HG03025 (cell line): ENCODE measurements around the gene OTOF.

ENCODE experiments used
- ATAC-seq: cut with Tn5 transposase; IDR thresholded peaks from one replicate; pipeline ENCODE4 v1.9.1; 2021; ENCODE audit warnings: mild to moderate bottlenecking, moderate library complexity; ENCODE audit not compliant: unreplicated experiment, low FRiP score

The OTOF gene

DNA sequence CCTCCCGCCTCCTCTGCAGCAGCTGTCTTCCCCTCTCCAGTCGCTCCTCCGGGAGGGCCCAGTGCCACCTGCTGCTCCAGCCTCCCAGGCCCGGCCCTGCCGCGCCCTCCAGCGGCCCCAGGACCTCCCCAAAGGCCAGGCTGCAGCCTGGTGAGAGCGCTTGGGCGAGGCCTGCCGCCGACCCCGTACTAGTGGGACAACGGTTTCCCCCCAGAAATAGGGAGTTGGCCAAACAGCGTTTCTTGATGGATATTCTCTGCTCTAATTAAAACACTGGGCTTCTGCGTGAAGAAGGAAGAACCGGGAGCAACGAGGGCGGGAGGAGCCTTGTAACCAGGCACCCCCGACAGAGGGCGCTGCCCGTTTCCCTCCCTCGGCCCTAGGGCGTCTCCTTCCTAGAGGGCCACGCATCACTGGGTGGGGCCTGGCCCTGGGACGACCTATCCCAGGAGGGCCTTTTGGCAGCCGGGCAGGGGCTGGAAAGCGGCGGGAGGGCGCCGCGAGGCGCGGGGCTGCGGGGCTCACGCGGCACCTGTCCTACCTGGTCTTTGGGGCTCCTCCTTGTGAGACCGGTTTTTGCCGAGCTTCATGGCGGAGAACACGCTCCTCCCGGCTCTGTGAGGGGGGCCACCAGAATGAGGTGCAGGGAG lies 25.4 kb upstream of the OTOF start:
- no peak for ATAC-seq

- ATAC-seq: no peak
These were observed 22.5 kb upstream of the OTOF start for GRCh38 chr2:26500406-26500805.

DNA sequence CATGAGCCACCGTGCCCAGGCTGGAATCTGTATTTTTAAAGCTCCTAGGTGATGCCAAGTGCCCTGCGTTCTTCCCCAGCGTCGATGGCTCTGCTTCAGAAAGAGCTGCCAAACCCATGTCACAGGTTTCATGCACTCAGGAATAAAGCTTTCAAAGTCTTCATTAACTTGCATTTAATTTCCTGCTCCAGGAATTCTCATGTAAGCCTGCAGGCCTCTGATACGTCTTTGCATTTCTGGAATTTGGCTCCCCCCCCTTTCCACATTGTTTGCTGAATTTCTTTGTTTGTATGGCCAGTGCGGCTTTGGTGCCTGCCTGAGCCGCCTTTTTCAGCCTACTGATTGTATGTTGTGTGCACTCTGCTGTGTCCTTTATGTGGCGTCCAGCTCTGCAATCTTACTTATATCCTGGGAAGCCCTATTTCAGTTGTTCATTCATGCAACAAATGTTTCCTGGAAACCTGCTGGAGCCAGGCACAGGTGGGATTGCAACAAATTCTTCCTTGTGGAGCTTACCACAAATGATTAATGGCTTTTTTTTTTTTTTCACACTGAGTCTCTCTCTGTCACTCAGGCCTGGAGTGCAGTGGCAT lies 17.9 kb upstream of the OTOF start:
- no peak for ATAC-seq

DNA sequence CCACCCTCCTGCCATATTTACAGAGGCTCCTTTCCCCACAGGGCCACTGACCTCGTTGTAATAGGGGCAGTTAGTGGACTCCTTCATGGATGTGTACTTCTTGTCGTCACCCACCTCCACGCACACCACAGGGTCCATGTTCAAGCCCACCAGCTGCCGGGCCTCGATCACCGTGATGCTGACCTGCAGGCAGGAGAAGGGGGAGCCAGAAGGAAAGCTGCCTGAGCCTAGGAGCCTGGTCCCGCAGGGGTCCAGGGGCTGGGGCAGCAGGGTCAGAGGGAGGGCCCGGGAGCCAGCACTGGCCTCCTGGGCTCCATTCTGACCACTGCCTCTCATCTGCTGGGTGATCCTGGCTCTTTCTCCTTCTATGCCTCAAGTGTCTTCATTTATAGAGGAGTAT lies 17.0 kb upstream of the OTOF start:
- no peak for ATAC-seq

DNA sequence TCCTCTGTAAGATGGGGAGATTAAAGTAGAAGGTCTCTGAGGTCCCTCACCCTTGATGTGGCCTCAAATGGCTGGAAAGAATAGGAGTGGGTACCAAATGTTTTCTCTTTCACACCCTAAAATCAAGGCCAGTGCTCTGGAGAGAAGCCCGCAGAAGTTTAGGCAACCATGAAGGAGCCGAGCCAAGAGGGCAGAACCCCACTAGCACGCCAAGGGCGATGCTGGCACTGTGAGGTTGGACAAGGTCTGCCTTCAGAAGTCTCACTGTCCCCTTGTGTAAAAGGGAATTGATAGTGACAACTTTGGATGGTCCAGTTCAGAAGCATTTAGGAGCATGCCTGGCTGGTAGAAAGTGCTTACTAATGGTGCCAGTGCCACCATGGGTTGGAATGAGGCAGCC lies 16.3 kb upstream of the OTOF start:
- no peak for ATAC-seq

- no peak for ATAC-seq
These were observed 15.6 kb upstream of the OTOF start for GRCh38 chr2:26493566-26493965.

GRCh38 chr2:26492749-26493515 lies 15.0 kb upstream of the OTOF start:
- no peak for ATAC-seq

DNA sequence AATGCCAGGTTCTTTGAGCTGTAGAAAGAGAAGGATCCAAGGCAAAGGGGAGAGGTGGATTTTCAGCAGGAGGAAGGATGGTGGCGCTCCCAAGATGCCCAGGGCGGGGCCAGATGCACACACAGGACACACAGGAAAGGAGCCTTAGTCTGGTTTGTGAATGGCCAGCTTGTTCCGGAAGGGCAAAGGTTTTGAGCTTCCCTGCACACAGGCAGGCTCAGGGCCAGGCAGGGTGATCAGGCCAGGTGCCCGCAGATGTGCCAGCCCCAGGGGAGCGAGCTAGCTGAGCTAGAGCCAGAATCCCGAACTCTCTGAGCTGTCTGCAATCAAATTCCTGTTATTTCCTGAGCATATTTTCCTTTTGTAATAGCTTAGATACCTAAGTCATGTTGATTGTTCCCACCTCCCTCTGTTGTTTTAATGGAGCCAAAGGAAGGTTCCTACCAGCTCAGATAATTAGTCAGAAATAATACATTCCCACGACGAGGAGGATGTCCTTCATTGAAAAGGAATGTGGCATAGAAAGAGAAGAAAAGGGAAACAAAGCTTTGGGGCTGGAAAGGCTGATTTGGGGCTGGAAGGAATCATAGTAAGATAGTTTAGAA lies 13.7 kb upstream of the OTOF start:
- ATAC-seq: no peak

DNA sequence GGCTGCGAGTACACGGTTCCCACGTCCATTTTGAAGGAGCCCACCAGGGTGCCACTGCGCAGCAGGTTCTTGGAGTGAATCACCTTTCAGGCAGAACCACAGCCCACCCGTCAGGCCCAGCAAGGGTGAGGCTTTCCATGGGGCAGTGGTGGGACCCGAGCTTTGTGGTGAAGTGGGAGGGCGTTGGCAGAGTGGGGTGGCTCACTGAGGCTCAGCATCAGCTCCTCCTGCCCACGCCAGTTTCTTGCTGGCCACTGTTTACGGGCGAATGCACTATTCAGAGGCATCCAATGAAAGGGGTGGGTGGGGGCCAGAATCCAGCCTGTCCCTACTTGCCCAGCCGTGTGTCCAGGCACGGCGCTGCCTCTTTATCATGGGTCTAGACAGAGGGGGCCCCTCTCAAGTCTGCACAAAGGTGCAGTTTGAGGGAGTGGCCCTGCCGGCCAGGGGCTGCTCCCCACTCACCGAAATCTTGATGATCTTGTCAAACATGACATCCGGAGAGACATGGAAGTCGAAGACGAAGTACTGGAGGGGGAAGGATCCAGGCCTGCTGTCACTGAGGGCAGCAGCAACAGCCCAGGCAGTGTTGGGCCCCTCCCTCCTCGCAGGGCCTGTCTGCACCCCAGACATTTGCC lies 11.4 kb upstream of the OTOF start:
- no peak for ATAC-seq

- no peak for ATAC-seq
These were observed 10.7 kb upstream of the OTOF start for GRCh38 chr2:26488463-26489212.

- ATAC-seq: no peak
These were observed 9.3 kb upstream of the OTOF start for GRCh38 chr2:26487192-26487591.

- ATAC-seq: no peak
These were observed 8.9 kb upstream of the OTOF start for GRCh38 chr2:26486789-26487188.

DNA sequence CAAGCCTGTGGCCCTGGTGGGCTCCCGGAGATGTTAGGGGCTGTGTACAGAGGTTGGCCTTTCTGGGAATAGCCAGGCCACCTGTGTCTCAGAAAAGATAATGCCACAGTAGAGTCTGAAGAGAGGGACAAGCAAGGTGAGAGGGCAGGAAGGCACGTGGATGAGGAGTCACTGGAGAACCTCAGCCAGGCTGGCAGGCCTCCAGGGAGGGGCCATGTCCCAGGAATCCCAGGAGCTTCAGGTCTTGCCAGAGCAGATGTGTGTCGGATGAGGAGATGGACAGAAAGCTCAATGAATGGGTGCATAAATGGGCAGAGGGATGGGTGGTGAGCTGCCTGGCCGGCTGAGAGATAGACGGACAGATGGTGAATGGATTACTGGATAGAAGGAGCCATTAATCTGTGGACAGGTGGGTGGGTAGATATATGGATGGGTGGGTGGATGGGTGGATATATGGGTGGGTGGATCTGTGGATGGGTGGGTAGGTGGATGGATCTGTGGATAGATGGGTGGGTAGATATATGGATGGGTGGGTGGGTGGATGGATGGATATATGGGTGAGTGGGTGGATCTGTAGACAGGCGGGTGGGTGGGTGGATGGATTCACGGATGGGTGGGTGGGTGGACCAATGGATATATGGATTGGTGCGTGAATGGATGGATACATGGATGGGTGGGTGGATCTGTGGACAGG lies 7.9 kb upstream of the OTOF start:
- no peak for ATAC-seq

DNA sequence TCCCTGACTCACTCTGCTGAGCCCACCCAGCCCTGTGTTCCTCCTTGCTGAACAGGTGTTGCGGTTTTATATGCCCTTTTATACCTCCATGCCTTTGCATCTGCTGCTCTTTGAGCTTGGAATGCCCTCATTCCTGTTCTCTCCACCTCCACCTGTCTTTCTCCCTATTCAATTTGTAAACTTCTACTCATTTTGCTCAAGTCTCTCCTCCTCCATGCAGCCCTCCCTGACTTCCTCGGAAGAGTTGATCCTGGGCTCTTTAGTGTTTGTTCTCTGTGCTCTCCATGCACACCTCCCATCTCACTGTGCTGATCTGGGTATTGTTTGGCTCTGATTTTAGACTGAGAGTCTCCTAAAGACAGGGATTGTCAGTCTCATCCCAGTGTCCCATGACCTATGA lies 7.2 kb upstream of the OTOF start:
- no peak for ATAC-seq

DNA sequence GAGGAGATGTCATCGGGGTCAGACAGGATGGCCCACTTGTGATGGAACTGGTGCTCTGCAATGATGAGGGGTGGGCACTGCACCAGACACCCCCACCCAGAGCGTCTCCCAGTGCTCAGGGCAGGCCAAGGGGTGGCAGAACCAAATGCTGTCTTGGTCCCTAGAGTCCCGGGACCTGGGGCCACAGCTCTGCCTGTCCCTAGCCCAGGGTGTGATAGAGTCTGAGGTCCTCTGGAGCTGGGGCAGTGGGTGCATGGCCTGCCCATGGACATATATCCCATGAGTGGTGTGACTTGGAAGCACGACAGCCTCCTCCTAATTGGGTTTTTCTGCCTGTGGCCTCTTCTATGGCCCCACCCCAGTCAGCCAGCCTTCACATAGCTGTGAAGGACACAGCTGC lies 6.7 kb upstream of the OTOF start:
- ATAC-seq: no peak

DNA sequence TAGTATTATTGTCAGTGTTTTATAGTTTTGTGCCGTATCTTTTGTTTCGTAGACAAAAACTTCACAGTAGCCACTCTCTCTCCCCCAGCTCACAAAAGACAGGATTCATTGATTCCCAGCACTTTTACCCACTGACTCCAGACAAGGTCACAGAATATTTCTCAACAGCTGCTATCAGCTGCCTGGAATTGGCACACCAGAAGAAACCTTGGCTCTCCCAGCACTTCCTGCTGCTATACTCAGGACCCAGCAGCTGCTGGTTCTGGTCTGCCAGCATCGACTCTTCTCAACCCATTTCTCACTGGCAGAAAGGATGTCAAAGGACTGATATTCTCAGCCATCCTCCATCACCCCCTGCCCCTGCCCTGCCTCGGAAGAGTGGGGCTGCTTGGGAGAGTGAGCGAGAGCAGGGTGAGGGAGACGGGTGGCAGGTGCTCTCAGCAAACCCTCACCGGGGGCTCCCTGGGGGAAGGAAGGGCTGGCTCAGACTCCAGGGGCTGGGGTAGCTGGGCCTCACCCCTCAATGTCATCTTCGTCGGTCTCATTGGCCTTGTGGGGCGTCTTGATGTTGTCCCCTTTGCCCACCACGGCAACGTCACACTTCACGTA lies 6.1 kb upstream of the OTOF start:
- no peak for ATAC-seq

- ATAC-seq: no peak
These were observed 5.6 kb upstream of the OTOF start for GRCh38 chr2:26483516-26483915.

GRCh38 chr2:26483027-26483326 lies 5.1 kb upstream of the OTOF start:
- ATAC-seq: no peak

DNA sequence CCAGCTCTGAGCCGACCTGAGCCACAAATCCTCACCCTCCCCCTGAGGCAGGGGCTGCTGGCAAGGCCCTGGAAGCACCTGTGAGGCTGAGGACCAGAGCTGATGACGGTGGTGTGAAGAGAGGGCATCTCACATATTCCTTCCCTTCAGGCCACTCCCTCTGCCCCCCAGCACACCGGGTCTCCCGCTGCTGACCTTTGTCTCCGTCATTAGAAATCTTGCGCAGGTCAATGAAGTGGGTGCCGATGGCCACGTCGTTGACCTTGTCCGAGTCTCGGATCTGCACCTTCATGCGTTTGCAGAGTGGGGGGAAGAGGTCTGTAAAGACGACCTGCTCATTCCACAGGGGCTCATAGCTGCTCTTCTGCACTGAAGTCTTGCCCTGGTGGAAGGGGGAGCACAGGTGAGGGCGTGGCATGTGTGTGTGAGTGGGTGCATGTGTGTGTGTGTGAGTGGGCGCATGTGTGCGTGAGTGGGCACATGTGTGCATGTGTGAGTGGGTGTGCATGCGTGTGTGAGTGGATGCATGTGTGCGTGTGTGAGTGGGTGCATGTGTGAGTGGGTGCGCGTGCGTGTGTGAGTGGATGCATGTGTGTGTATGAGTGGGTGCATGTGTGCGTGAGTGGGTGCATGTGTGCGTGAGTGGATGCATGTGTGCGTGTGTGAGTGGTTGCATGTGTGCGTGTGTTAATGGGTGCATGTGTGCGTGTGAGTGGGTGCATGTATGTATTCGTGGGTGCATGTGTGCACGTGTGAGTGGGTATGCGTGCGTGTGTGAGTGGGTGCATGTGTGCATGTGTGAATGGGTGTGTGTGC lies 4.5 kb upstream of the OTOF start:
- ATAC-seq: no peak
